ENCODE data around the gene SYT1. TPM values are rescaled to one million over a fixed set of nuclear protein-coding genes. Genes with fewer than 3 reads are reported as not detected.

Gene SYT1
- total RNA-seq, 1 experiment from 2014 or later = 44.9 TPM

GRCh38 chr12:79344855-79345847, 480.6 kb downstream of the SYT1 start:
- POLR2A ChIA-PET = no interaction called here
- RAD21 ChIA-PET (ENCODE audit: low non-redundant PET in 1 of 2, low total read pairs in 2 of 2, uncharacterized antibody in 2 of 2, unreplicated experiment in 2 of 2) = interaction anchor here (0.6 to 1.0 kb wide), 3 partner anchors 56 to 875 kb away, joined by 3 to 8 read pairs (median 4); no protein-coding TSS in a partner anchor
- no peak for TF ChIP-seq JUND (IDR thresholded peaks at IDR 0.05)
- peak; percentile 83 for TF ChIP-seq RAD21 (IDR thresholded peaks at IDR 0.05; ENCODE audit: low read depth)
- no peak for TF ChIP-seq ELF1 (IDR thresholded peaks at IDR 0.05; ENCODE audit: borderline replicate concordance, low read depth)
- peak; percentile 55 to 81 (median 78); a peak in 5 of 6 replicates for TF ChIP-seq CTCF (IDR thresholded peaks at IDR 0.05 in 2 of 3, conservative IDR thresholded peaks at IDR 0.05 in 1 of 3; ENCODE audit: borderline replicate concordance in 1 of 3, insufficient read depth in 1 of 3, low read depth in 2 of 3, low read length in 2 of 3)
- Histone ChIP-seq H3K9me3 (ENCODE audit: control insufficient read depth in 1 of 2, insufficient read depth in 1 of 2, low read depth in 1 of 2, low read length in 2 of 2) (no peaks in the 10 kb centered on the region), H3K27ac (ENCODE audit: low read depth, low read length) (no peak overlapping the region), H3K4me1 (ENCODE audit: control insufficient read depth in 1 of 2, insufficient read depth in 2 of 2, low read length in 2 of 2) (no peaks in the 10 kb centered on the region), H3K27me3 (ENCODE audit: insufficient read depth, low read length) (no peaks in the 10 kb centered on the region), H3K4me2 (ENCODE audit: low read length) (no peak overlapping the region), H4K20me1 (ENCODE audit: insufficient read depth) (no peaks in the 10 kb centered on the region), H2AFZ (ENCODE audit: low read depth, low read length, poor library complexity, severe bottlenecking) (no peak overlapping the region), H3K36me3 (ENCODE audit: control insufficient read depth in 1 of 2, insufficient read depth in 2 of 2, low read length in 2 of 2) (no peaks in the 10 kb centered on the region), H3K9ac (ENCODE audit: low read length) (no peak overlapping the region), H3K4me3 (replicated peaks in 1 of 2; ENCODE audit: low read depth in 1 of 2, low read length in 2 of 2) (no peak overlapping the region), H3K79me2 (ENCODE audit: insufficient read depth, low read length) (no peaks in the 10 kb centered on the region), H3K9me2 (ENCODE audit: insufficient read depth) (no peaks in the 10 kb centered on the region)
- intact Hi-C loops (cut with micrococcal nuclease) = loop anchor here (1.0 to 10.0 kb wide), 5 partner anchors 220 to 1164 kb away; no protein-coding TSS in a partner anchor
- no TSS peak for BruUV-seq (replicated peaks)
- DNase-seq (ENCODE audit: low read depth, low spot score) (peak; percentile 58), ATAC-seq (peak; percentile 100)
- CTCF ChIA-PET = interaction anchor here (0.6 to 1.2 kb wide), 12 partner anchors 8 to 1199 kb away, joined by 3 to 15 read pairs (median 4); no protein-coding TSS in a partner anchor

GRCh38 chr12:79347866-79348265, 483.3 kb downstream of the SYT1 start:
- no peak overlapping the region for H3K4me2 ChIP-seq (ENCODE audit: low read length)
- intact Hi-C loops (cut with micrococcal nuclease) = loop anchor here (10.0 kb wide), 3 partner anchors 223 to 953 kb away; no protein-coding TSS in a partner anchor
- TF ChIP-seq YY1 (IDR thresholded peaks at IDR 0.05; ENCODE audit: extremely low read depth, insufficient replicate concordance, low read depth, low read length) (no peak), CEBPB (IDR thresholded peaks at IDR 0.05; ENCODE audit: low read depth) (no peak), REST (IDR thresholded peaks at IDR 0.05; ENCODE audit: low read depth) (no peak), EZH2phosphoT487 (IDR thresholded peaks at IDR 0.05; ENCODE audit: borderline replicate concordance) (no peak), CTCF (IDR thresholded peaks at IDR 0.05 in 2 of 3, conservative IDR thresholded peaks at IDR 0.05 in 1 of 3; ENCODE audit: borderline replicate concordance in 1 of 3, insufficient read depth in 1 of 3, low read depth in 2 of 3, low read length in 2 of 3) (no peak)

More at GRCh38 chr12:79347866-79348265, 483.3 kb downstream of the SYT1 start:
- Histone ChIP-seq H3K9me2 (ENCODE audit: insufficient read depth) (no peaks in the 10 kb centered on the region), H3K79me2 (ENCODE audit: insufficient read depth, low read length) (no peaks in the 10 kb centered on the region), H3K36me3 (ENCODE audit: control insufficient read depth in 1 of 2, insufficient read depth in 2 of 2, low read length in 2 of 2) (no peaks in the 10 kb centered on the region), H3K9me3 (ENCODE audit: control insufficient read depth in 1 of 2, insufficient read depth in 1 of 2, low read depth in 1 of 2, low read length in 2 of 2) (no peaks in the 10 kb centered on the region), H4K20me1 (ENCODE audit: insufficient read depth) (no peaks in the 10 kb centered on the region), H3K4me1 (ENCODE audit: control insufficient read depth in 1 of 2, insufficient read depth in 2 of 2, low read length in 2 of 2) (no peaks in the 10 kb centered on the region), H2AFZ (ENCODE audit: low read depth, low read length, poor library complexity, severe bottlenecking) (no peak overlapping the region), H3K4me3 (replicated peaks in 1 of 2; ENCODE audit: low read depth in 1 of 2, low read length in 2 of 2) (no peak overlapping the region), H3K27ac (ENCODE audit: low read depth, low read length) (no peak overlapping the region), H3K9ac (ENCODE audit: low read length) (no peak overlapping the region), H3K27me3 (ENCODE audit: insufficient read depth, low read length) (no peaks in the 10 kb centered on the region)
- no peak for ATAC-seq
- POLR2A ChIA-PET = no interaction called here
- DNase-seq (ENCODE audit: low read depth, low spot score) = no peak
- RAD21 ChIA-PET (ENCODE audit: low non-redundant PET in 1 of 2, low total read pairs in 2 of 2, uncharacterized antibody in 2 of 2, unreplicated experiment in 2 of 2) = no interaction called here
- BruUV-seq (replicated peaks) = no TSS peak
- CTCF ChIA-PET = no interaction called here

Measured in HCT116 (cell line).